HCT116 (cell line): ENCODE results near the gene TLR3.

Experiments used
- CTCF ChIP-seq, 3 experiments: fragments of 200-600 bp in 1 of 3; sonication (generic) in 1 of 3; IDR thresholded peaks in 2 of 3; conservative IDR thresholded peaks in 1 of 3; 2 replicates each; pipeline ENCODE4 v1.5.1; 2012 to 2017; ENCODE audit warnings: low read depth in 2 of 3, low read length in 2 of 3, antibody characterized with exemption in 1 of 3, borderline replicate concordance in 1 of 3, control low read depth in 1 of 3, mild to moderate bottlenecking in 1 of 3, mixed read lengths in 1 of 3, mixed run types in 1 of 3, moderate library complexity in 1 of 3; ENCODE audit not compliant: insufficient read depth in 1 of 3
- JUND ChIP-seq: IDR thresholded peaks from 2 replicates; pipeline ENCODE4 v1.6.1; 2012
- SRF ChIP-seq: IDR thresholded peaks from 2 replicates; pipeline ENCODE4 v1.6.1; 2012; ENCODE audit warnings: low read depth
- YY1 ChIP-seq: IDR thresholded peaks from 2 replicates; pipeline ENCODE4 v1.6.1; 2011; ENCODE audit warnings: low read length, low read depth, moderate library complexity, mild to moderate bottlenecking; ENCODE audit not compliant: insufficient replicate concordance; ENCODE audit errors: extremely low read depth

- TF ChIP-seq SRF (no peak), CTCF (IDR thresholded peaks at IDR 0.05 in 2 of 3, conservative IDR thresholded peaks at IDR 0.05 in 1 of 3; ENCODE audit: borderline replicate concordance in 1 of 3, insufficient read depth in 1 of 3, low read depth in 2 of 3, low read length in 2 of 3) (no peak), JUND (no peak), YY1 (no peak)
Observed at GRCh38 chr4:186092296-186092695, 23.3 kb downstream of the TLR3 start.
